GM12874 (cell line): ENCODE data around the gene MRPL27.

Experiments used
- TF ChIP-seq, protein P1 (sequence below): IDR thresholded peaks from 2 replicates; pipeline ENCODE4 v1.5.1; 2011; ENCODE audit warnings: low read depth, mild to moderate bottlenecking, control low read depth, low read length, moderate library complexity; ENCODE audit not compliant: insufficient read depth

Gene MRPL27

DNA sequence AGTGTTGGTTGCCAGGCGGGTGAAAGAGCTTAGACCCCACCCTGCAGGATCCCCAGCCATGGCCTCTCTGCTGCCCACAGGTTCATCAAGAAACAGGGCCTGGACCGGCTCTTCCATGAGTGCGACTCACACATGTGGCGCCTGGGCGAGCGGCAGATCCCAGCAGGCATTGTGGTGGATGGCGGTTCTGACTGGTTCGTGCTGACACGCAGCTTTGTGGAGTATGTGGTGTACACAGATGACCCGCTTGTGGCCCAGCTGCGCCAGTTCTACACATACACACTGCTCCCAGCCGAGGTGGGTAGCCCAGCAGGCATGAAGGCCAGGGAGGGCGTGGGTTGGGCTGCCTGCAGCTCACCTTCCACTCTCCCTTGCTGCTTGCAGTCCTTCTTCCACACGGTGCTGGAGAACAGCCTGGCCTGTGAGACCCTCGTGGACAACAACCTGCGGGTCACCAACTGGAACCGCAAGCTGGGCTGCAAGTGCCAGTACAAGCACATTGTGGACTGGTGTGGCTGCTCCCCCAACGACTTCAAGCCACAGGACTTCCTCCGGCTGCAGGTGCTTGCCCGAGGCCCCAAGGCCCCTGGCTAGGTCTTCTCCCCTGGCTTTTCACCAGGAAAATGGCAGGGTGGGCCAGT lies 17.2 kb downstream of the MRPL27 start:
- TF ChIP-seq, protein P1, sequence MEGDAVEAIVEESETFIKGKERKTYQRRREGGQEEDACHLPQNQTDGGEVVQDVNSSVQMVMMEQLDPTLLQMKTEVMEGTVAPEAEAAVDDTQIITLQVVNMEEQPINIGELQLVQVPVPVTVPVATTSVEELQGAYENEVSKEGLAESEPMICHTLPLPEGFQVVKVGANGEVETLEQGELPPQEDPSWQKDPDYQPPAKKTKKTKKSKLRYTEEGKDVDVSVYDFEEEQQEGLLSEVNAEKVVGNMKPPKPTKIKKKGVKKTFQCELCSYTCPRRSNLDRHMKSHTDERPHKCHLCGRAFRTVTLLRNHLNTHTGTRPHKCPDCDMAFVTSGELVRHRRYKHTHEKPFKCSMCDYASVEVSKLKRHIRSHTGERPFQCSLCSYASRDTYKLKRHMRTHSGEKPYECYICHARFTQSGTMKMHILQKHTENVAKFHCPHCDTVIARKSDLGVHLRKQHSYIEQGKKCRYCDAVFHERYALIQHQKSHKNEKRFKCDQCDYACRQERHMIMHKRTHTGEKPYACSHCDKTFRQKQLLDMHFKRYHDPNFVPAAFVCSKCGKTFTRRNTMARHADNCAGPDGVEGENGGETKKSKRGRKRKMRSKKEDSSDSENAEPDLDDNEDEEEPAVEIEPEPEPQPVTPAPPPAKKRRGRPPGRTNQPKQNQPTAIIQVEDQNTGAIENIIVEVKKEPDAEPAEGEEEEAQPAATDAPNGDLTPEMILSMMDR, result no peak

DNA sequence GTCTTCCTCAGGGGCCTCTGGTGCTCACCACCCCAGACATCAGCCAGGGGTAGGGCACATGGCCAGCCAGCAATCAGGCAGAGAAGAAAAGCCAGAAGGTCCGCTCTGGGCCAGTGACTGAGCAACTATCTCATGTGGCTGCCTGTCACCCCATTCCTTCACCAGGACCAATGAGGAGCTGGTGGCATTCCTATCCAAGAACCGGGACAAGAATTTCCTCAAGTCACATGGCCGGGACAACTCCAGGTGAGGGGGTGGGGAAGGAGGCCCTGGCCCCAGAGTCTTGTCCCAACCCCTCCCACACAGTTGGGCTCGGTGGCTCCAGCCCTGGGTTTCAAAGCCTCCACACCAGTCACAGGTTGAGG lies 17.7 kb downstream of the MRPL27 start:
- TF ChIP-seq, protein P1, result no peak

DNA sequence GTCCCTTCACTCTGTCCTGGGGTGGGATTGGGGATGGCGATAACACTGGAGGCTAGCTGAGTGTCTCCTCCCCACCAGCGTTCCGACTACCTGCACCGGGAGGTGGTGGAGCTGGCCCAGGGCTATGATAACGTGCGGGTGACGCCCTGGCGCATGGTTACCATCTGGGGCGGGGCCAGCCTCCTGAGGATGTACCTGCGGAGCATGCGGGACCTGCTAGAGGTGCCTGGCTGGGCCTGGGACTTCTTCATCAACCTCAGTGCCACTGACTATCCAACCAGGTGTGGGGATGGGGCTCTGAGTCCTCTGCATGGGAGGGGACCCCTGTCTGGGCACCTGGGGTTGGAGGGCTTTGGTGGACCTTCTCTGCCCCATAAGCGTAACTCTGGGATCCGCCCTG lies 18.2 kb downstream of the MRPL27 start:
- TF ChIP-seq, protein P1, result no peak

DNA sequence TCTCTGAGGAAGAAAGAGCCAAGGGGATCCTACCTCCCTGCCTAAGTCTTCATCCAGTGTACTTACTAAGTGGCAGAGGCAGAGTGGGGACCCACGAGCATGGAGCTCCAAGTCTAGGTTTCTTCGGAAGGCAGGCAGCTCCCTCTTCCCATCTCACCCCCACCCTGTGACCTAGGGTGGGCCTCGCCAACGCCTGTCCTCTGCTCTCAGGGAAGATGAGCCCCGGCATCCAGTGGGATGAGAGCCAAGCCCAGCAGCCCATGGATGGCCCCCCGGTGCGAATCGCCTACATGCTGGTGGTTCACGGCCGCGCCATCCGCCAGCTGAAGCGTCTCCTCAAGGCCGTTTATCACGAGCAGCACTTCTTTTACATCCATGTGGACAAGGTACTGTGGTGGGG lies 18.8 kb downstream of the MRPL27 start:
- TF ChIP-seq, protein P1, result no peak

DNA sequence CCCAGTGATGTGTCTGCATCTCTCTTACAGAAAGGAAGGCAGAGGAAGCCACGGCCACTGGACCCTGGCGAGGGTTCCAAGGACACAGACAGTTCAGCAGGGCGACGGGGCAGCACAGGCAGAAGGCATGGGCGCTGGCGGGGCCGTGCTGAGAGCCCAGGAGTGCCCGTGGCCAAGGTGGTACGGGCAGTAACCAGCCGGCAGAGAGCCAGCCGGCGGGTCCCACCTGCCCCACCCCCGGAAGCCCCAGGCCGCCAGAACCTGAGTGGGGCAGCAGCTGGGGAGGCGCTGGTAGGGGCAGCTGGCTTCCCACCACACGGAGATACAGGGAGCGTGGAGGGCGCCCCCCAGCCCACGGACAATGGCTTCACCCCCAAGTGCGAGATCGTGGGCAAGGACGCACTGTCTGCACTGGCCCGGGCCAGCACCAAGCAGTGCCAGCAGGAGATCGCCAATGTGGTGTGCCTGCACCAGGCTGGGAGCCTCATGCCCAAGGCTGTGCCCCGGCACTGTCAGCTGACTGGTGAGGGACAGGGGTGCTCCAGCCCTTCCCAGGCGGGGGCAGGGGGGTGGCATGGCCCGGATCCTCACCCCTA lies 19.3 kb downstream of the MRPL27 start:
- TF ChIP-seq, protein P1, result no peak

DNA sequence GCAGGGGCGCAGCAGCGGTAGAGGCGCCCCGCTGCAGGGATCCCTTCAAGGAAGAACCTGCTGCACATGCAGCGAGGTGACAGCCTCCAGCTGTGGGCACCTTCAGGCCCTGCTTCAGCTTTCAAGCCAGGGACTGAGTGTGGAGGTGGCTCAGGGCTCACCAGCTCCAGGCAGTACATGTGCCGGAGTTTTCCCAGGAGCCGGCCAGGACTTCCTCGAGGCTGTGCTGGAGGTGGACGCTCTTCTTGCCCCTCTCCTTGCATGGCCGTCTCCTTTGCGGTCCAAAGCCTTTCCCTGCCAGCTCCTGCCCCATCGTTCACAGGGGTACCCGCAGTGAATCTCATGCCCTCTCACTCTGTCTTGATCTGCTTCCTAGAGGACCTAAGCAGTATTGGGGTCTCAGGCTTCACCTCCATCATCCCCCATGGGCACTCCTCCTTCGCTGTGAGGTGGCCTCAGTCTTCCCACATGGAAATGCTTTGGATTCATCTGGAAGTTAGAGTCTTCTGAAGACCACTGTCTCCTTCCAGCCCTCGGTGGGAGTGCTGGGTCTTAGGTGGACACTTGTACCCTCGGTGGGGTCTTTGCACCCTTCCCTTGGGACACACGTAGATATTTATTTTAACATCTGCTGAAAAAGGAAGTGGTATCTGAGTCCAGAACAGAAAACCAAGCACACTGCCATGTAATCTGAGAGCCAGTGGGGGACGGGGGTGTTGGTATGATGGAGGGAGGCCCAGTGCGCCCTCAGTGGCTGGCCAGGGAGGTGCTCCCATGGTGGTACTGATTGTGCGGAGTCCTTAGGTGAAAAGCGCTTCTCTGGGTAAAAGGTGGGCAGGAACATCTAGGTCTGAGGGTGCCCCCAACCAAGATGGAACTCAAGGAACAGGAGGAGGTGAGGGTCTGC lies 20.0 kb downstream of the MRPL27 start:
- TF ChIP-seq, protein P1, result no peak

DNA sequence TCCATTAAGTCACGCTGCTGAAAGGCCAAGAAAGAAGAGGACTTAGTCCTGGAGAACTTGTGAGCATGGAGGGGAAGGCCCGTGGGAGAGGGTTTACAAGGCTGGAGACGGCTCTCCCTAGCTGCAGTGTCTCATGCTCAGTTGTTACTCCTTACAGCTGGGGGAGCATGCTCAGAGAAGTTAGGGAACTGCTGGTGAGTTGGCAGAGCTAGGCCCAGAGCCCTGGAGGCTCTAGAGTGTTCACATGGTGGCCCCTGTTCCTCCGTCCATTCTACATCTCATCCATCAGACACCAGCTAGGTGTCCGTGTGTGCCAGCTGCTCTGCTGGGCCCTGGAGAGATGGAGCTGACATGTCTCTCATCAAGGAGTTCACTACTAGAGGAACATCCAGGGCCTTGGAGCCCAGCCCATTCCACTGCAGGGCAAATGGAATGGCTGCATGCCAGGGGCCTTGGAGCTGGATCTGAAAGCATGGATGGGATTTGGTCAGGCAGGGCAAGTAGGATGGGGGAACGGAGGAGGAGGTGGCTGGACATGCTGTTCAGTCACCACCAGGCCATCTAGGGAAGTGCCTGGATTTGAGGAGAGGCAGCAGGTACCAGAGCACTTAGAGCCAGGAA lies 20.8 kb downstream of the MRPL27 start:
- TF ChIP-seq, protein P1, result no peak
